K562 (cell line): ENCODE results near the gene HPS4.

Experiments used
- CBX8 ChIP-seq: fragments of 200-600 bp; sonication (generic); IDR thresholded peaks from 2 replicates; pipeline ENCODE4 v1.6.1; 2012; ENCODE audit warnings: borderline replicate concordance, mixed run types, low read depth, mild to moderate bottlenecking, moderate library complexity, mixed read lengths, low read length, control low read depth, inconsistent platforms; ENCODE audit not compliant: poor library complexity, severe bottlenecking; ENCODE audit errors: extremely low read depth
- FOXJ3 ChIP-seq: sonication (generic); formaldehyde crosslinking; IDR thresholded peaks from 2 replicates; pipeline ENCODE4 v1.4.0; 2020; ENCODE audit warnings: mild to moderate bottlenecking, missing genetic modification reagents
- HMG20B ChIP-seq: fragments of 250-450 bp; sonication (Bioruptor Pico); IDR thresholded peaks from 2 replicates; pipeline ENCODE4 v1.5.0; 2021; ENCODE audit warnings: mild to moderate bottlenecking
- MYC ChIP-seq, 2 experiments: fragments of 250-450 bp in 1 of 2; sonication (Bioruptor Pico) in 1 of 2; IDR thresholded peaks; 2 replicates each; pipeline versions ENCODE4 v1.5.1 to v1.6.1; 2012 to 2021; ENCODE audit warnings: low read depth in 2 of 2, borderline replicate concordance in 1 of 2, improper control_type of control experiment in 1 of 2, low read length in 1 of 2, mild to moderate bottlenecking in 1 of 2, moderate library complexity in 1 of 2
- RBM34 ChIP-seq: fragments of 200-400 bp; formaldehyde crosslinking; IDR thresholded peaks from 2 replicates; pipeline ENCODE4 v1.6.1; 2018; ENCODE audit warnings: low read length, borderline replicate concordance; ENCODE audit not compliant: insufficient read depth
- SIN3A ChIP-seq, 2 experiments: fragments of 150-350 bp in 1 of 2; IDR thresholded peaks; 2 replicates each; pipeline ENCODE4 v1.6.1; 2011 to 2016; ENCODE audit warnings: borderline replicate concordance in 2 of 2, low read depth in 2 of 2, low read length in 2 of 2, mild to moderate bottlenecking in 2 of 2, moderate library complexity in 2 of 2; ENCODE audit not compliant: control insufficient read depth in 1 of 2
- TF ChIP-seq, protein P1 (sequence below): sonication (generic); formaldehyde crosslinking; IDR thresholded peaks from 2 replicates; pipeline ENCODE4 v1.8.0; 2022; ENCODE audit warnings: mild to moderate bottlenecking, missing genetic modification reagents

DNA sequence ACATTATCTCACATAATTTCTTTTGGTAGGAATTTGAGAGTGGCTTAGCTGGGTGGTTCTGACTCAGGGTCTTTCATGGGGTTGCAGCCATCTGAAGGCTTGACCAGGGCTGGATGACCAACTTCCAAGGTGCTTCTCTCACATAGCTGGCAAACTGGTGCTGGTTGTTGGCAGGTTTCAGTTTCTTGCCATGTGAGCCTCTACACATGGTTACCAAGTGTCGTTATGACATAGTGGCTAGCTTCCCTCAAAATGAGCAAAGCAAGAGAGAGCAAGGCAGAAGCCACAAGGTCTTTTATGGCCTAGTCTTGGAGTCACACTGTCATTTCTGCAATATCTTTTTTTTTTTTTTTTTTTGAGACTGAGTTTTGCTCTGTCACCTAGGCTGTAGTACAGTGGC lies 32.9 kb upstream of the HPS4 start:
- TF ChIP-seq RBM34 (no peak), FOXJ3 (no peak), HMG20B (CRISPR knock-in tag) (no peak), CBX8 (no peak), MYC (IDR thresholded peaks at IDR 0.05; ENCODE audit: low read depth, low read length) (no peak), MYC (CRISPR knock-in tag; IDR thresholded peaks at IDR 0.05; ENCODE audit: borderline replicate concordance, low read depth) (no peak), SIN3A (IDR thresholded peaks at IDR 0.05; ENCODE audit: borderline replicate concordance in 2 of 2, control insufficient read depth in 1 of 2, low read depth in 2 of 2, low read length in 2 of 2) (no peak)
- TF ChIP-seq, protein P1, sequence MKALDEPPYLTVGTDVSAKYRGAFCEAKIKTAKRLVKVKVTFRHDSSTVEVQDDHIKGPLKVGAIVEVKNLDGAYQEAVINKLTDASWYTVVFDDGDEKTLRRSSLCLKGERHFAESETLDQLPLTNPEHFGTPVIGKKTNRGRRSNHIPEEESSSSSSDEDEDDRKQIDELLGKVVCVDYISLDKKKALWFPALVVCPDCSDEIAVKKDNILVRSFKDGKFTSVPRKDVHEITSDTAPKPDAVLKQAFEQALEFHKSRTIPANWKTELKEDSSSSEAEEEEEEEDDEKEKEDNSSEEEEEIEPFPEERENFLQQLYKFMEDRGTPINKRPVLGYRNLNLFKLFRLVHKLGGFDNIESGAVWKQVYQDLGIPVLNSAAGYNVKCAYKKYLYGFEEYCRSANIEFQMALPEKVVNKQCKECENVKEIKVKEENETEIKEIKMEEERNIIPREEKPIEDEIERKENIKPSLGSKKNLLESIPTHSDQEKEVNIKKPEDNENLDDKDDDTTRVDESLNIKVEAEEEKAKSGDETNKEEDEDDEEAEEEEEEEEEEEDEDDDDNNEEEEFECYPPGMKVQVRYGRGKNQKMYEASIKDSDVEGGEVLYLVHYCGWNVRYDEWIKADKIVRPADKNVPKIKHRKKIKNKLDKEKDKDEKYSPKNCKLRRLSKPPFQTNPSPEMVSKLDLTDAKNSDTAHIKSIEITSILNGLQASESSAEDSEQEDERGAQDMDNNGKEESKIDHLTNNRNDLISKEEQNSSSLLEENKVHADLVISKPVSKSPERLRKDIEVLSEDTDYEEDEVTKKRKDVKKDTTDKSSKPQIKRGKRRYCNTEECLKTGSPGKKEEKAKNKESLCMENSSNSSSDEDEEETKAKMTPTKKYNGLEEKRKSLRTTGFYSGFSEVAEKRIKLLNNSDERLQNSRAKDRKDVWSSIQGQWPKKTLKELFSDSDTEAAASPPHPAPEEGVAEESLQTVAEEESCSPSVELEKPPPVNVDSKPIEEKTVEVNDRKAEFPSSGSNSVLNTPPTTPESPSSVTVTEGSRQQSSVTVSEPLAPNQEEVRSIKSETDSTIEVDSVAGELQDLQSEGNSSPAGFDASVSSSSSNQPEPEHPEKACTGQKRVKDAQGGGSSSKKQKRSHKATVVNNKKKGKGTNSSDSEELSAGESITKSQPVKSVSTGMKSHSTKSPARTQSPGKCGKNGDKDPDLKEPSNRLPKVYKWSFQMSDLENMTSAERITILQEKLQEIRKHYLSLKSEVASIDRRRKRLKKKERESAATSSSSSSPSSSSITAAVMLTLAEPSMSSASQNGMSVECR, result no peak
